ENCODE data around the gene SIDT1. TPM values are rescaled to one million over a fixed set of nuclear protein-coding genes. Genes with fewer than 3 reads are reported as not detected.

SIDT1 gene
- total RNA-seq, 1 donor from 2014 or later = 0.92 TPM

- Mint-ChIP-seq H3K9me3 (ENCODE audit: unreplicated experiment) (no peaks in the 10 kb centered on the region), H3K4me1 (ENCODE audit: unreplicated experiment) (no peaks in the 10 kb centered on the region), H3K27me3 (ENCODE audit: unreplicated experiment) (no peaks in the 10 kb centered on the region), H3K27ac (ENCODE audit: unreplicated experiment) (no peak overlapping the region), H3K36me3 (ENCODE audit: low read depth, unreplicated experiment) (peaks cover 5% of the 10 kb centered on the region), H3K4me3 (ENCODE audit: unreplicated experiment) (no peak overlapping the region)
- no peak for DNase-seq (ENCODE audit: low spot score)
- TF ChIP-seq, protein P1, sequence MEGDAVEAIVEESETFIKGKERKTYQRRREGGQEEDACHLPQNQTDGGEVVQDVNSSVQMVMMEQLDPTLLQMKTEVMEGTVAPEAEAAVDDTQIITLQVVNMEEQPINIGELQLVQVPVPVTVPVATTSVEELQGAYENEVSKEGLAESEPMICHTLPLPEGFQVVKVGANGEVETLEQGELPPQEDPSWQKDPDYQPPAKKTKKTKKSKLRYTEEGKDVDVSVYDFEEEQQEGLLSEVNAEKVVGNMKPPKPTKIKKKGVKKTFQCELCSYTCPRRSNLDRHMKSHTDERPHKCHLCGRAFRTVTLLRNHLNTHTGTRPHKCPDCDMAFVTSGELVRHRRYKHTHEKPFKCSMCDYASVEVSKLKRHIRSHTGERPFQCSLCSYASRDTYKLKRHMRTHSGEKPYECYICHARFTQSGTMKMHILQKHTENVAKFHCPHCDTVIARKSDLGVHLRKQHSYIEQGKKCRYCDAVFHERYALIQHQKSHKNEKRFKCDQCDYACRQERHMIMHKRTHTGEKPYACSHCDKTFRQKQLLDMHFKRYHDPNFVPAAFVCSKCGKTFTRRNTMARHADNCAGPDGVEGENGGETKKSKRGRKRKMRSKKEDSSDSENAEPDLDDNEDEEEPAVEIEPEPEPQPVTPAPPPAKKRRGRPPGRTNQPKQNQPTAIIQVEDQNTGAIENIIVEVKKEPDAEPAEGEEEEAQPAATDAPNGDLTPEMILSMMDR (IDR thresholded peaks at IDR 0.05; ENCODE audit: unreplicated experiment) = no peak
Measured at GRCh38 chr3:113508966-113509365, 23.4 kb upstream of the SIDT1 start.

DNA sequence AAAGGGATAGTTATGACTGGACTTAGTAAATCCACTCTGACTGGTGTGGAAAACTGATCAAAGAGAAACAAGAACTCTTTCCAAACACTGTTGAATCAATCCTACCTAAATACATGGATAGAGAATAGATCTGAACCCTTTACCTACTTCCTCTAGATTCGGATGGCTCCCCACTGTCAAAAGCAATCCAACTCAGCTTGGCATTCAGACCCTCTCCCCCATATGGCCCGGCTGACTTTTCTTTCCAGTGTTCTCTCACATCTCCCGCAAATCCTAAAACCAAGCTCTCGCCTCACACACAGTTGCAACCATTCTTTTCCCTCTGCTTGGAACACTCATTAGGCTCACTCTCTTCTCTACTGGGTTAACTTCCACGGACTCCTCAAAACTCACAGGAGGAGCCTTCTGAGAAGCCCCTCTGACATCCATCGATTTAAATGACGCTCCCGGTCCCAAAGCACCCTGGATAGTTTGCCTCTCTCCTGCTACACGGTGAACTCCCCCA lies 18.0 kb upstream of the SIDT1 start:
- no peak overlapping the region for H3K4me3 Mint-ChIP-seq (ENCODE audit: unreplicated experiment)
- H3K36me3 Mint-ChIP-seq (ENCODE audit: low read depth, unreplicated experiment) = no peaks in the 10 kb centered on the region
- H3K4me1 Mint-ChIP-seq (ENCODE audit: unreplicated experiment) = peaks cover 4% of the 10 kb centered on the region
- peaks cover 3% of the 10 kb centered on the region for H3K27me3 Mint-ChIP-seq (ENCODE audit: unreplicated experiment)
- no peak overlapping the region for H3K27ac Mint-ChIP-seq (ENCODE audit: unreplicated experiment)
- DNase-seq (ENCODE audit: low spot score) = no peak
- TF ChIP-seq, protein P1 (IDR thresholded peaks at IDR 0.05; ENCODE audit: unreplicated experiment) = no peak
- no peaks in the 10 kb centered on the region for H3K9me3 Mint-ChIP-seq (ENCODE audit: unreplicated experiment)

GRCh38 chr3:113516115-113516505 lies 16.2 kb upstream of the SIDT1 start:
- peaks cover 3% of the 10 kb centered on the region for H3K27me3 Mint-ChIP-seq (ENCODE audit: unreplicated experiment)
- H3K9me3 Mint-ChIP-seq (ENCODE audit: unreplicated experiment) = no peaks in the 10 kb centered on the region
- H3K4me3 Mint-ChIP-seq (ENCODE audit: unreplicated experiment) = peak overlapping the region; percentile 63
- H3K4me1 Mint-ChIP-seq (ENCODE audit: unreplicated experiment) = peaks cover 4% of the 10 kb centered on the region
- TF ChIP-seq, protein P1 (IDR thresholded peaks at IDR 0.05; ENCODE audit: unreplicated experiment) = no peak
- DNase-seq (ENCODE audit: low spot score) = no peak
- no peaks in the 10 kb centered on the region for H3K36me3 Mint-ChIP-seq (ENCODE audit: low read depth, unreplicated experiment)
- no peak overlapping the region for H3K27ac Mint-ChIP-seq (ENCODE audit: unreplicated experiment)

DNA sequence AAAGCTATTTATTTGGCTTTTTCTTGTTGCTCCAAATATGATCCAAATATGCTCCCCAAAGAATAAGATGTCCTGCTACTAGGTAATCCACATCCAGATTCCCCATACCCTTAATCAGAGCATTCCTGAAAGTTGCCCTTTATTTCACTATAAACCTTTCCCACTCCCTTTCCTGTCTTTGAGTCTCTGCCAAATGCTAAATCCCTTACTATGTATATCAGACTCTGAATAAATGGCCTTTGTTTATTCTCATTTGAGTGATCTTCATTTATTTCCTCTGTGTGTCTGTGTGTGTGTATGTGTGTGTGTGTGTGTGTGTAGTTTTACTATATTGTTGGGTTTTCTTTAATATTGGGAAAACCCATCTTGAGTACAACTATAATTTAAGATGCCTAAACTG lies 10.4 kb upstream of the SIDT1 start:
- no peak for DNase-seq (ENCODE audit: low spot score)
- TF ChIP-seq, protein P1 (IDR thresholded peaks at IDR 0.05; ENCODE audit: unreplicated experiment) = no peak
- Mint-ChIP-seq H3K4me3 (ENCODE audit: unreplicated experiment) (no peak overlapping the region), H3K27ac (ENCODE audit: unreplicated experiment) (no peak overlapping the region), H3K27me3 (ENCODE audit: unreplicated experiment) (peaks cover 5% of the 10 kb centered on the region), H3K36me3 (ENCODE audit: low read depth, unreplicated experiment) (no peaks in the 10 kb centered on the region), H3K9me3 (ENCODE audit: unreplicated experiment) (no peaks in the 10 kb centered on the region), H3K4me1 (ENCODE audit: unreplicated experiment) (no peaks in the 10 kb centered on the region)

GRCh38 chr3:113523241-113523640 lies 9.1 kb upstream of the SIDT1 start:
- no peak for DNase-seq (ENCODE audit: low spot score)
- peaks cover 8% of the 10 kb centered on the region for H3K27me3 Mint-ChIP-seq (ENCODE audit: unreplicated experiment)

More at GRCh38 chr3:113523241-113523640, 9.1 kb upstream of the SIDT1 start:
- Mint-ChIP-seq H3K9me3 (ENCODE audit: unreplicated experiment) (no peaks in the 10 kb centered on the region), H3K4me1 (ENCODE audit: unreplicated experiment) (no peaks in the 10 kb centered on the region), H3K4me3 (ENCODE audit: unreplicated experiment) (no peak overlapping the region), H3K27ac (ENCODE audit: unreplicated experiment) (no peak overlapping the region), H3K36me3 (ENCODE audit: low read depth, unreplicated experiment) (no peaks in the 10 kb centered on the region)
- TF ChIP-seq, protein P1 (IDR thresholded peaks at IDR 0.05; ENCODE audit: unreplicated experiment) = no peak

Measured in endothelial cell (in vitro differentiated cells).